H1 (cell line): ENCODE measurements around the gene CNOT2. TPM values are rescaled to one million over a fixed set of nuclear protein-coding genes. Genes with fewer than 3 reads are reported as not detected.

Source experiments
- CTCF ChIA-PET: fragments of 300-600 bp; sonication (Branson Sonifier 250); formaldehyde crosslinking; loops from one replicate; lab custom pipeline; 2021; ENCODE audit not compliant: partially characterized antibody; lab: Charles Lee
- POLR2A ChIA-PET: fragments of 300-600 bp; sonication (Branson Sonifier 250); formaldehyde crosslinking; loops from one replicate; lab custom pipeline; 2021; ENCODE audit warnings: inconsistent platforms; ENCODE audit not compliant: partially characterized antibody; lab: Charles Lee
- DNase-seq, 2 experiments: peaks; one replicate each; pipeline versions ENCODE4 v3.0.0 to v3.0.0-alpha.2; 2010 to 2022; ENCODE audit warnings: low spot score in 2 of 2, low read depth in 1 of 2, mixed read lengths in 1 of 2
- FAIRE-seq: peaks from 2 replicates; lab custom pipeline; 2011; peaks lifted over from hg19 to GRCh38; lab: Jason Lieb, UNC
- H2AFZ ChIP-seq: 2 replicates; pipeline ENCODE4 v1.8.1; 2012; ENCODE audit warnings: low read length, inconsistent platforms
- H2AK5ac ChIP-seq: 2 replicates; pipeline ENCODE4 v1.6.1; 2013; ENCODE audit warnings: low read depth, low read length
- H2BK120ac ChIP-seq: replicated peaks from 2 replicates; pipeline ENCODE3; 2013; ENCODE audit warnings: low read depth, low read length, inconsistent platforms
- H2BK12ac ChIP-seq: 2 replicates; pipeline ENCODE4 v1.6.1; 2013; ENCODE audit warnings: low read depth, low read length
- H2BK15ac ChIP-seq: 2 replicates; pipeline ENCODE4 v1.6.1; 2013; ENCODE audit warnings: low read length
- H2BK20ac ChIP-seq: 2 replicates; pipeline ENCODE4 v1.6.1; 2013; ENCODE audit warnings: low read length
- H2BK5ac ChIP-seq: 2 replicates; pipeline ENCODE4 v1.6.1; 2013; ENCODE audit warnings: low read depth, low read length
- H3K14ac ChIP-seq: 2 replicates; pipeline ENCODE4 v1.6.1; 2013; ENCODE audit warnings: inconsistent platforms; ENCODE audit not compliant: insufficient read length
- H3K18ac ChIP-seq: 2 replicates; pipeline ENCODE4 v1.6.1; 2013; ENCODE audit warnings: low read length; ENCODE audit errors: extremely low read depth
- H3K23ac ChIP-seq: 2 replicates; pipeline ENCODE4 v1.6.1; 2013; ENCODE audit warnings: inconsistent platforms; ENCODE audit not compliant: insufficient read length
- H3K23me2 ChIP-seq: 2 replicates; pipeline ENCODE4 v1.6.1; 2013; ENCODE audit warnings: low read depth, low read length
- H3K27ac ChIP-seq: 2 replicates; pipeline ENCODE4 v1.6.1; 2011; ENCODE audit warnings: low read depth, low read length, inconsistent platforms
- H3K27me3 ChIP-seq, 4 experiments: replicated peaks in 1 of 4; 1 replicate in 1 of 4; 2 replicates in 3 of 4; pipeline versions ENCODE4 v1.6.1 to v1.8.1; 2011 to 2013; ENCODE audit warnings: low read length in 3 of 4, mild to moderate bottlenecking in 3 of 4, inconsistent platforms in 2 of 4, mixed read lengths in 2 of 4, moderate library complexity in 1 of 4; ENCODE audit not compliant: control insufficient read depth in 3 of 4, insufficient read depth in 3 of 4; ENCODE audit errors: extremely low read depth in 1 of 4
- H3K36me3 ChIP-seq, 4 experiments: 2 replicates each; pipeline versions ENCODE4 v1.6.1 to v1.8.1; 2011 to 2013; ENCODE audit warnings: mild to moderate bottlenecking in 4 of 4, low read length in 3 of 4, moderate library complexity in 2 of 4, control low read depth in 1 of 4, inconsistent platforms in 1 of 4; ENCODE audit not compliant: insufficient read depth in 4 of 4, control insufficient read depth in 2 of 4
- H3K4ac ChIP-seq: replicated peaks from 2 replicates; pipeline ENCODE3; 2013; ENCODE audit warnings: low read length, low read depth, mixed read lengths, inconsistent platforms; ENCODE audit not compliant: insufficient read length
- H3K4me1 ChIP-seq, 4 experiments: replicated peaks in 1 of 4; 1 replicate in 1 of 4; 2 replicates in 3 of 4; pipeline versions ENCODE4 v1.6.1 to v1.8.1; 2011 to 2013; ENCODE audit warnings: low read length in 3 of 4, inconsistent platforms in 2 of 4, mixed read lengths in 1 of 4; ENCODE audit not compliant: insufficient read depth in 4 of 4, control insufficient read depth in 3 of 4
- H3K4me2 ChIP-seq, 2 experiments: 2 replicates each; pipeline versions ENCODE4 v1.6.1 to v1.8.1; 2011 to 2013; ENCODE audit warnings: low read depth in 2 of 2, low read length in 2 of 2, control low read depth in 1 of 2, inconsistent platforms in 1 of 2, mild to moderate bottlenecking in 1 of 2; ENCODE audit not compliant: insufficient read depth in 1 of 2
- H3K4me3 ChIP-seq, 4 experiments: fragments of 200-600, 300-600 bp in 1 of 4; sonication (generic), shearing (Covaris generic), sonication (Bioruptor Twin) in 1 of 4; 2 replicates each; pipeline versions ENCODE4 v1.5.1 to v1.8.1; 2011 to 2016; ENCODE audit warnings: low read length in 4 of 4, low read depth in 3 of 4, control low read depth in 2 of 4, inconsistent platforms in 2 of 4, mild to moderate bottlenecking in 2 of 4, mixed read lengths in 1 of 4, moderate library complexity in 1 of 4; ENCODE audit not compliant: insufficient read depth in 2 of 4; ENCODE audit errors: extremely low read depth in 1 of 4
- H3K56ac ChIP-seq: replicated peaks from 2 replicates; pipeline ENCODE3; 2013; ENCODE audit warnings: low read depth, mild to moderate bottlenecking, mixed read lengths, low read length, inconsistent platforms; ENCODE audit not compliant: insufficient read length
- H3K79me1 ChIP-seq: 2 replicates; pipeline ENCODE4 v1.6.1; 2013; ENCODE audit warnings: low read depth, low read length, control low read depth
- H3K79me2 ChIP-seq, 2 experiments: 2 replicates each; pipeline versions ENCODE4 v1.6.1 to v1.8.1; 2012 to 2013; ENCODE audit warnings: low read length in 2 of 2, mild to moderate bottlenecking in 2 of 2, inconsistent platforms in 1 of 2; ENCODE audit not compliant: insufficient read depth in 2 of 2, control insufficient read depth in 1 of 2
- H3K9ac ChIP-seq, 4 experiments: replicated peaks in 1 of 4; 1 replicate in 1 of 4; 2 replicates in 3 of 4; pipeline versions ENCODE4 v1.6.1 to v1.8.1; 2011 to 2013; ENCODE audit warnings: low read depth in 3 of 4, low read length in 3 of 4, control low read depth in 2 of 4, mild to moderate bottlenecking in 2 of 4, moderate library complexity in 2 of 4, inconsistent platforms in 1 of 4; ENCODE audit errors: extremely low read depth in 1 of 4
- H3K9me3 ChIP-seq, 2 experiments: 2 replicates each; pipeline versions ENCODE4 v1.6.1 to v1.8.1; 2012 to 2013; ENCODE audit warnings: mild to moderate bottlenecking in 2 of 2, moderate library complexity in 2 of 2, control low read depth in 1 of 2, inconsistent platforms in 1 of 2, low read depth in 1 of 2, low read length in 1 of 2, mixed read lengths in 1 of 2; ENCODE audit not compliant: insufficient read depth in 2 of 2
- H4K20me1 ChIP-seq, 2 experiments: replicated peaks in 1 of 2; 2 replicates each; pipeline versions ENCODE3 to v1.8.1; 2011 to 2013; ENCODE audit warnings: inconsistent platforms in 2 of 2, low read length in 2 of 2, mild to moderate bottlenecking in 1 of 2; ENCODE audit not compliant: insufficient read depth in 2 of 2, control insufficient read depth in 1 of 2
- H4K5ac ChIP-seq: 2 replicates; pipeline ENCODE4 v1.6.1; 2013; ENCODE audit warnings: low read length, low read depth, mixed read lengths, inconsistent platforms; ENCODE audit not compliant: insufficient read length
- H4K8ac ChIP-seq: 2 replicates; pipeline ENCODE4 v1.8.0; 2013; ENCODE audit warnings: mild to moderate bottlenecking, moderate library complexity, low read length, inconsistent platforms; ENCODE audit not compliant: insufficient read depth; ENCODE audit errors: extremely low read depth
- H4K91ac ChIP-seq: replicated peaks from 2 replicates; pipeline ENCODE3; 2013; ENCODE audit warnings: low read length, mixed read lengths, inconsistent platforms; ENCODE audit not compliant: insufficient read length
- BACH1 ChIP-seq: IDR thresholded peaks from 2 replicates; pipeline ENCODE4 v1.6.1; 2012; ENCODE audit warnings: low read length, improper control_type of control experiment
- GTF2F1 ChIP-seq: IDR thresholded peaks from 2 replicates; pipeline ENCODE4 v1.6.1; 2012; ENCODE audit warnings: low read depth, low read length, improper control_type of control experiment, borderline replicate concordance
- HDAC6 ChIP-seq: IDR thresholded peaks from one replicate; pipeline ENCODE4 v1.7.1; 2012; ENCODE audit warnings: low read depth, mild to moderate bottlenecking, inconsistent platforms, low read length, moderate library complexity
- WGBS, 2 experiments: shearing (Covaris generic) in 1 of 2; methylation state at CpG; one replicate each; pipeline versions ENCODE4 v1.1.6 to v1.1.7; 2013 to 2015; ENCODE audit warnings: low lambda C conversion rate in 2 of 2, mixed read lengths in 2 of 2, inconsistent platforms in 1 of 2, low coverage in 1 of 2, missing lambda C conversion rate in 1 of 2; ENCODE audit not compliant: insufficient replicate concordance in 2 of 2, insufficient coverage in 1 of 2, insufficient read length in 1 of 2; ENCODE audit errors: extremely low coverage in 1 of 2, missing lambda C conversion rate in 1 of 2; 5-methylcytosine and 5-hydroxymethylcytosine counted together
- polyA plus RNA-seq, 7 experiments: library from polyadenylated mRNA; depleted of rRNA in 3 of 7; stranded (reverse) in 5 of 7; unstranded in 2 of 7; fragments of >200 nt in 5 of 7; fragments of 200-250 nt in 2 of 7; gene quantifications; 1 replicate in 5 of 7; 2 replicates in 1 of 7; 4 replicates in 1 of 7; pipeline versions ENCODE4 v1.2.1 to v1.2.3, GENCODE V29; 2011 to 2013; ENCODE audit warnings: missing spikeins in 2 of 7, mixed read lengths in 2 of 7
- total RNA-seq: library from RNA; stranded (reverse); fragmentation: NEBNext Ultra II Directional; extraction: Animal tissue kit (Norgen Biotek cat#: 25700); gene quantifications from 2 replicates; pipeline ENCODE4 v1.2.1, GENCODE V29; 2021

The CNOT2 gene
- total and polyA plus RNA-seq, 2 of the 8 experiments (the other 6 are each of a cell fraction or from before 2014, with no cell fraction given), result 61.2 to 64.8 TPM

DNA sequence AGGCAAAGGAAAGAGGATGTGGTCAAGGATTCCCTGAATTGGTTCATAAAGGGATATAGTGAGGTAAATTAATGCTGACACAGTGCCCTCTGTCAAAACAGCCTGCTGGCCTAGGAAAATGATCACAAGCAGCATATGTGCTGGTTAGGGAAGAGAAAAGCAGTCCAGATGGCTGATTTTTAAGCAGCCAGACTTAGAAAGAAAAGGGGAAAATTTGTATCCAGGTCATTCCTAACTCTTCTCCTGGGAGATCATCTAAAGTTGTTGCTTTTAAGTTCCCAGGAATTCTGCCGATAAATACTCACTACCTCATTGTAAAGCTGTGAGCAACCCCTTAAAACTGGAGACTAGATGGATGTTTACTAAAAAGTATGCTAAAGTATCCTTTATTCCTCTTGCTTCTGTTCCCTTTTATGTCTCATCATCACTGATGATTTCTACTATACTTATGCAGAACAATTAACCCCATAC is 46.4 kb upstream of the CNOT2 start:
- no peak overlapping the region for H4K91ac ChIP-seq
- H3K36me3 ChIP-seq, result no peaks in the 10 kb centered on the region
- H3K23me2 ChIP-seq, result no peaks in the 10 kb centered on the region
- H2BK20ac ChIP-seq, result no peak overlapping the region
- no peaks in the 10 kb centered on the region for H4K20me1 ChIP-seq
- no peak overlapping the region for H2BK120ac ChIP-seq
- TF ChIP-seq HDAC6 (no peak), GTF2F1 (no peak), BACH1 (no peak)
- TF ChIP-seq, all 59 proteins: peak for 0
- no peak overlapping the region for H3K18ac ChIP-seq
- H3K27me3 ChIP-seq, result no peaks in the 10 kb centered on the region
- no peak overlapping the region for H3K23ac ChIP-seq
- H3K27ac ChIP-seq, result no peak overlapping the region
- no peaks in the 10 kb centered on the region for H3K9me3 ChIP-seq
- FAIRE-seq (no peak), DNase-seq (no peak)
- no peak overlapping the region for H2BK15ac ChIP-seq
- ChIA-PET CTCF (no interaction called here), POLR2A (no interaction called here)
- H3K14ac ChIP-seq, result no peak overlapping the region
- H2AFZ ChIP-seq, result 0 out of 2 replicates have a peak overlapping the region, but pooled peaks have one; percentile 17
- no peak overlapping the region for H3K4me3 ChIP-seq
- WGBS, 2 experiments, result 86% methylated on average over 1 of the region's 1 CpG; no CpG with 5 or more reads in 1 of the 2 experiments
- no peak overlapping the region for H3K9ac ChIP-seq
- no peak overlapping the region for H3K56ac ChIP-seq
- H3K4me1 ChIP-seq, result no peaks in the 10 kb centered on the region
- H4K8ac ChIP-seq, result no peak overlapping the region
- H2BK5ac ChIP-seq, result no peak overlapping the region
- H2BK12ac ChIP-seq, result no peak overlapping the region
- H3K79me1 ChIP-seq, result no peaks in the 10 kb centered on the region
- no peak overlapping the region for H4K5ac ChIP-seq
- no peak overlapping the region for H2AK5ac ChIP-seq
- H3K4ac ChIP-seq, result no peak overlapping the region
- no peak overlapping the region for H3K4me2 ChIP-seq
- H3K79me2 ChIP-seq, result no peaks in the 10 kb centered on the region
